BJ (cell line): Measurements from ENCODE around the gene NNT. TPM values are rescaled to one million over a fixed set of nuclear protein-coding genes. Genes with fewer than 3 reads are reported as not detected.

ENCODE experiments used
- CTCF ChIA-PET: fragments of 350-600 bp; formaldehyde crosslinking; extraction: SDS; loops from one replicate; lab custom pipeline; 2021; ENCODE audit warnings: antibody characterized with exemption, inconsistent platforms; lab: Yijun Ruan, JAX
- POLR2A ChIA-PET: fragments of 300-600 bp; sonication (Branson Sonifier 250); formaldehyde crosslinking; extraction: SDS; loops from one replicate; lab custom pipeline; 2021; ENCODE audit warnings: antibody characterized with exemption; lab: Charles Lee
- DNase-seq: peaks from one replicate; pipeline ENCODE4 v3.0.0-alpha.2; 2011; ENCODE audit warnings: low read depth
- H3K27me3 ChIP-seq: 2 replicates; pipeline ENCODE4 v1.6.0; 2011; ENCODE audit warnings: low read length; ENCODE audit not compliant: control insufficient read depth, insufficient read depth
- H3K36me3 ChIP-seq: 2 replicates; pipeline ENCODE4 v1.5.1; 2011; ENCODE audit warnings: low read length; ENCODE audit not compliant: control insufficient read depth, insufficient read depth
- H3K4me3 ChIP-seq: 2 replicates; pipeline ENCODE4 v1.5.1; 2011; ENCODE audit warnings: low read depth, mild to moderate bottlenecking, control low read depth, low read length
- polyA plus RNA-seq: library from polyadenylated mRNA; depleted of rRNA; stranded (reverse); fragments of >200 nt; gene quantifications from 2 replicates; pipeline ENCODE4 v1.2.3, GENCODE V29; 2011
- TF ChIP-seq, protein P1 (sequence below): IDR thresholded peaks from 2 replicates; pipeline ENCODE4 v1.5.1; 2011; ENCODE audit warnings: low read depth, mild to moderate bottlenecking, control low read depth, inconsistent platforms, low read length, moderate library complexity; ENCODE audit not compliant: insufficient read depth

The NNT gene
- polyA plus RNA-seq, 1 experiment, result 44.8 TPM

DNA sequence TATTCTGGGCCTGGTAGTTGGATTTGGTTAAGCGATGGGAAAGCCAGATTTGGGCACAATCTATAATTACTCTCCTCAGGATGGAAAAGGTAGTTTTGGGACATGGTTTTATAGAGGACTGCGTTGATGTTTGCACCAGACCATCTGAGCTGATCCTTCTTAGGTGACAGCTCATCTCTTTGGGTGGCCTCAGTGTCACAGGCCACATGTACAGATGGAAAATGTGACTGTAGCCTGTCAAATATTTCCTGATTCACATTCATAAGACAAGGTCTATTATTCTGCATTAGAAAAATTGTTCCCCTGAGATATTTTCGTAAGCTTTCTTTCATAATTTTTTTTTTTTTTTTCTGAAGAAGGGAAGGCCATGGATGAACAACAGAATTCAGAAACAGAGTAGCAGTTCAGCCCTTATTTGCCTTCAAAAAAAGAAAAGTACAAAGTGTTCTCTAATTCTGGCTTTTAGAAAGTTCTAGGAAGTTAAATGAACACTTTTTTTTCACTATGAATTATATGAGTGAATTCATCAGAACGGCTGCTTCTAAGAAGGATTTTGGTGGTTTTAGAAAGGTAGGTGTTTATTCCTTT, 81.0 kb downstream of the NNT start:
- TF ChIP-seq, protein P1, sequence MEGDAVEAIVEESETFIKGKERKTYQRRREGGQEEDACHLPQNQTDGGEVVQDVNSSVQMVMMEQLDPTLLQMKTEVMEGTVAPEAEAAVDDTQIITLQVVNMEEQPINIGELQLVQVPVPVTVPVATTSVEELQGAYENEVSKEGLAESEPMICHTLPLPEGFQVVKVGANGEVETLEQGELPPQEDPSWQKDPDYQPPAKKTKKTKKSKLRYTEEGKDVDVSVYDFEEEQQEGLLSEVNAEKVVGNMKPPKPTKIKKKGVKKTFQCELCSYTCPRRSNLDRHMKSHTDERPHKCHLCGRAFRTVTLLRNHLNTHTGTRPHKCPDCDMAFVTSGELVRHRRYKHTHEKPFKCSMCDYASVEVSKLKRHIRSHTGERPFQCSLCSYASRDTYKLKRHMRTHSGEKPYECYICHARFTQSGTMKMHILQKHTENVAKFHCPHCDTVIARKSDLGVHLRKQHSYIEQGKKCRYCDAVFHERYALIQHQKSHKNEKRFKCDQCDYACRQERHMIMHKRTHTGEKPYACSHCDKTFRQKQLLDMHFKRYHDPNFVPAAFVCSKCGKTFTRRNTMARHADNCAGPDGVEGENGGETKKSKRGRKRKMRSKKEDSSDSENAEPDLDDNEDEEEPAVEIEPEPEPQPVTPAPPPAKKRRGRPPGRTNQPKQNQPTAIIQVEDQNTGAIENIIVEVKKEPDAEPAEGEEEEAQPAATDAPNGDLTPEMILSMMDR, result no peak
- H3K4me3 ChIP-seq, result no peak overlapping the region
- ChIA-PET CTCF (no interaction called here), POLR2A (interaction anchor here (0.7 kb wide), 1 partner anchor 497 kb away, joined by 4 read pairs; no protein-coding TSS in a partner anchor)
- no peak for DNase-seq
- no peaks in the 10 kb centered on the region for H3K36me3 ChIP-seq
- no peaks in the 10 kb centered on the region for H3K27me3 ChIP-seq

DNA sequence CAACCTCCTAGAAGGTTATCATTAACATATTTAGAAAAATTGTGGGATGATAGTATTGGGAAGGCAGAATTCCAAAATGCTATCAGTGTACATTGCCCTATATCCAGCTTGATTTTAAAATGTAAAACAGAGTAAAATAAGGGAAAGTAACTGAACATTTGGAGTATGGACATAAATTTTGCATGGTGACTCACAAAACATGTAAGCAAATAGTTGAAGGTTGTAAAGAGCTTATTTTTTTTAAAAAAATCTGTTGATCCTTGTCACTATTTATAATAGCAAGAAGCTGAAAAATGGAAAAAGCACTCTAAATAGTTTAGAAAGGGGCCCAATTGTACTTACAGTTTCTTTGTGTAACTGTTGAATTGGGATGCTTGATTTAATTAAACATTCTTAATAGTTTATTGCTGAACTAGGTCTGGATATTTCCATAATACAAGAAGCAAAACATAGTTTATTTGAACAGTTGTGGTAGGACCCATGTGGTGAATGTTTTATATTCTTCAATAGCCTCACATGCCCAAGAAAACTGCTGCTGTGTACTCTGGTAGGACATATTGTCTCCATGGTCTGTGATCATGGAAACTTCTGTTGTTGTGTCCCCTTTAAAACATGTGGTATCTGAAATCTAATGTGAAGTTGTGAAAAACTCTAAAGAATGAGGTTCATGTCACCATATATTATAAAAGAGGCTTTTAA, 82.4 kb downstream of the NNT start:
- DNase-seq, result no peak
- TF ChIP-seq, protein P1, result no peak
- POLR2A ChIA-PET, result no interaction called here
- Histone ChIP-seq H3K4me3 (no peak overlapping the region), H3K36me3 (no peaks in the 10 kb centered on the region), H3K27me3 (no peaks in the 10 kb centered on the region)
- CTCF ChIA-PET, result interaction anchor here (0.6 to 1.0 kb wide), 4 partner anchors 8 to 132 kb away, joined by 3 to 4 read pairs (median 3); no protein-coding TSS in a partner anchor

DNA sequence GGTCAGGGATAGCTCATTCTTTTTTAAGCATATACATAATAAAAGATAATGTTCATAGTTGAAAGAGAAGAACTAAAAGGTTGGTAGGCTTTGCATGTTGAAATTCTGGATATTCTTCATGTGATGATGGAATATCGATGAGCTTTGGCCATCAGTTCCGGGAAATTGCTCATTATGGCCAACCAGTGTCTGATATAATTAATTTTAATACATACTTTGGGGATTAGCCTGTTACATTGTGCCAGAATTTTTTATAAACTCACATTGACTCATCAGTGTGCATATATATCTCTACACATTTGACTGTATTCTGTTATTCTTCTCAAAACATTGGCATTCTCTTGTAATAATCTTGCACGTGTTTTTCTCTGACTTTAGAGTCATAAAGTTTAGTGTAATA, 84.3 kb downstream of the NNT start:
- TF ChIP-seq, protein P1, result no peak
- ChIA-PET POLR2A (interaction anchor here (0.6 kb wide), 1 partner anchor 646 kb away, joined by 3 read pairs; no protein-coding TSS in a partner anchor), CTCF (no interaction called here)
- Histone ChIP-seq H3K27me3 (no peaks in the 10 kb centered on the region), H3K36me3 (no peaks in the 10 kb centered on the region), H3K4me3 (no peak overlapping the region)
- DNase-seq, result no peak

DNA sequence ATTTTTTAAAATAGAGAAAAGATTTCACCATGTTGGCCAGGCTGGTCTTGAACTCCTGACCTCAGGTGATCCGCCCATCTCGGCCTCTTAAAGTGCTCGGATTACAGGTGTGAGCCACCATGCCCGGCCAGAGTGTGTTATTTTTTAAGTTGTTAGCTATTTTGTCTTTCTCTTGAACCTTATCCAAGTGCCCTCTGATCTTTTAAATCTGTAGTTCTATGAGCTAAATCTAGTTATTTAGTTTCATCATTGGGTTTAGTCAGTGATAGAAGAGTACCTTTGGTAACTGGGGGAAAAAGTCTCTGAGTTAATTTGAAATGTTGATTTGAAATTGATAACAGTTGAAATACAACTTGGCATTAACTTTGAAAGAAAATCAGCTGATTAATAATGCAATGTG, 88.3 kb downstream of the NNT start:
- no peaks in the 10 kb centered on the region for H3K27me3 ChIP-seq

DNA sequence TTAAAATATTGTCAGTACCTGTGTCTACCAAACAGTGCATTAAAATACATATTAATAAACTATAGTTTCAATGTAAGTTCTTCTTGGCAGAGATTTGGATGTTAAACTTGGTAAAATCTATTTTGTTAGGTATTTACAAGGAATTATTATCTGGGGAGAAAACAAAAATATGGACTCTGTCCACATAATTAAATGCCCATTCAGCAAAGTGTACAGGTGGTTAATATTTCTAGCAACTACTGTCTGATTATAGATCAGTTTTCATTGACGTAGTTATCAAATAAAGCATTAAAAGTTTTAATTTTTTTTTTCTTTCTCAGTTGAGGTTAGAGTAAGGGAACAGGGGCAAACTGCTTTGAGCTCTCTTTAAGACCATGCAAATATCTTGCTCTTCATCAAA, 88.9 kb downstream of the NNT start:
- Histone ChIP-seq H3K36me3 (peaks cover 2% of the 10 kb centered on the region; the same call in 1 of the 2 replicates), H3K4me3 (no peak overlapping the region), H3K27me3 (no peaks in the 10 kb centered on the region)
- ChIA-PET CTCF (no interaction called here), POLR2A (no interaction called here)
- DNase-seq, result no peak
- TF ChIP-seq, protein P1, result no peak

More for the DNA sequence above, 88.3 kb downstream of the NNT start:
- DNase-seq, result no peak
- ChIA-PET POLR2A (no interaction called here), CTCF (no interaction called here)
- Histone ChIP-seq H3K4me3 (no peak overlapping the region), H3K36me3 (peaks cover 2% of the 10 kb centered on the region; the same call in 1 of the 2 replicates)
- TF ChIP-seq, protein P1, result no peak
